Fibroblast of gingiva (primary cell): Measurements from ENCODE around the gene AMOTL1.
A peak's percentile ranks its signal among the peaks of the same experiment; 100 is the strongest.
"Not testable (repeated sequence)": the region's sequence is repeated elsewhere in the genome, so short reads cannot be mapped to it uniquely, and the experiment has no call there.

Experiments used
- DNase-seq: peaks from one replicate; pipeline ENCODE4 v3.0.0-alpha.2; 2011; ENCODE audit warnings: low read depth

AMOTL1 gene

DNA sequence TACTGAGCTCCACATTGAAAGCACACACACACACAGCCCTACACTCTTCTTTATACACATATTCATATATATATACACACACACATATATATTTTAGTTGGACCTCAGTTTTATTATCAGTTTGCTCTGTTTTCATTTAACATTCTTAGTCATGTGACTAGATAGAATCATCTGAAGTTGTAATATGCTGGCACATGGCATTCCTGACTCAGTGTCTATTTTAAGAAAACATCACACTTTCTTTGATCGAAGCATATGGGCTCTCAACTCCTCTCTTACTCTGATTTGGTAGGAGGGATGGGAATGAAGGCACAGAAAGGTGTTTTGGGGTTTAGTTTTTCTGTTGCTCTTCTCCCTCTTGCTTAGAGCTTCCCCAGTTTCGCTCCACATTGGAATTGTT lies 24.8 kb downstream of the AMOTL1 start:
- DNase-seq, result no peak

DNA sequence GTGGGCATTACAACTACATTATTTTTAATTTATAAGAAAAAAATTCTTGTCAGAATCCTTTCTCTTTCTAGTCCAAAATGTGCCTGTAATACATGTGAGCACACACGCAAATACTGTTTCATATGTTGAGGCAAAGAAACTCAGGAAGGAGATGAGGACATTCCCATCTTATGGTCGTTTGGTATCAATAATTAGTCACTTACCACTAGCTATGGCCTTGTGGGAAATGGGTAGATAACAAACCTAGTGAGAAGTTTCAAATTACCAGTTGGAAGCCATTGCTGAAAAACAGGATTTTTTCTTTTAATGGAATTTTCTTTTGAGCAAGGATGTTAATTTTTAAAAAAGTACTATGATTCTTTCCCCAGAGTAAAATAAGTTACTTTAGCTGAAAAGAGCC lies 25.7 kb downstream of the AMOTL1 start:
- DNase-seq, result no peak

- peak; percentile 94 for DNase-seq
These were observed 26.4 kb downstream of the AMOTL1 start for GRCh38 chr11:94794287-94795168.

- DNase-seq, result no peak
These were observed 27.5 kb downstream of the AMOTL1 start for GRCh38 chr11:94795476-94796189.

DNA sequence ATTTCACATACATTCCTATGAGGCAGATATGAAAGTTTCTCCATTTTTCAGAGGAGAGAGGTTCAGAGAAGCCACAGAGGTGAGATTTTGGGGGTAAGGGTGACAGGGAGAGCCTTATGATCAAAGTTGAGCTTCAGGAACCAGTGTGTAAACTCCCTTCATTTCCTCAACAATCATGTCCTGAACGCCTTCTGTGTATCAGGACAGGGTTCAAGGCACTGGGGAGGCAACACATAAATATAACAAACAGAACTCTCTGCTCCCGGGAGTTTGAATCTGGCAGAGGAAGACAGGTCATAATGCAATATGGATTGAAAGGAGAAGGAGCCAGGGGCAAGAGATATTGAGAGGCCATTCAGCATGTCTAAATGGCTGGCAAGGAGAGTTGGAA lies 28.0 kb downstream of the AMOTL1 start:
- DNase-seq, result no peak

GRCh38 chr11:94796863-94797262 lies 28.7 kb downstream of the AMOTL1 start:
- no peak for DNase-seq

DNA sequence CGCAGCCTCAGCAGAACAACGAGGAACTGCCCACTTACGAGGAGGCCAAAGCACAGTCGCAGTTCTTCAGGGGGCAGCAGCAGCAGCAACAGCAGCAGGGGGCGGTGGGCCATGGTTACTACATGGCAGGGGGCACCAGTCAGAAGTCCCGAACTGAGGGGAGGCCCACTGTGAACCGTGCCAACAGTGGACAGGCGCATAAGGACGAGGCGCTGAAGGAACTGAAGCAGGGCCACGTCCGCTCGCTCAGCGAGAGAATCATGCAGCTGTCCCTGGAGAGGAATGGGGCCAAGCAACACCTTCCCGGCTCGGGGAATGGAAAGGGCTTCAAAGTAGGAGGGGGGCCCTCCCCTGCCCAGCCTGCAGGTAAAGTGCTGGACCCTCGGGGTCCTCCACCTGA lies 31.6 kb downstream of the AMOTL1 start:
- no peak for DNase-seq

- peak; percentile 81 for DNase-seq
These were observed 32.3 kb downstream of the AMOTL1 start for GRCh38 chr11:94800414-94800813.

GRCh38 chr11:94801866-94802460 lies 33.8 kb downstream of the AMOTL1 start:
- peak; percentile 63 for DNase-seq

DNA sequence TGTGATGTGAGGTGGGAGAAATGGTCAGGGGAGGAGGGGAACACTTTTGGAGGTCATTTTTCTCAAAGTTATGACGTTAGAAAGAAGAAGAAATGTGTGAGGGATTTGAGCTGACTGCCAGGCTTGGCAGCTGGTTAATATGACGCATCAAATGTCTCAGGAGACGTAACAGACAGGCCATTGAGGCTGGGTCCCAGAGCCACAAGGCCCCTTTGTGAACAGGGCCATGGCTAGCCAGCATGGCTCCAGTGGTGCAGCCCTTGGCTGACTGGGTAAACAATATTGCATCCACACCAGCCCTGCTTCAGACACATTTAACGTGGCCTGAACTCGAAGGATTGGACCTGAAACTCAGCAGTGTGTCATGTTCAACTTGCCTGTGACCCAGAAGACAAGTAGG lies 34.3 kb downstream of the AMOTL1 start:
- no peak for DNase-seq

DNA sequence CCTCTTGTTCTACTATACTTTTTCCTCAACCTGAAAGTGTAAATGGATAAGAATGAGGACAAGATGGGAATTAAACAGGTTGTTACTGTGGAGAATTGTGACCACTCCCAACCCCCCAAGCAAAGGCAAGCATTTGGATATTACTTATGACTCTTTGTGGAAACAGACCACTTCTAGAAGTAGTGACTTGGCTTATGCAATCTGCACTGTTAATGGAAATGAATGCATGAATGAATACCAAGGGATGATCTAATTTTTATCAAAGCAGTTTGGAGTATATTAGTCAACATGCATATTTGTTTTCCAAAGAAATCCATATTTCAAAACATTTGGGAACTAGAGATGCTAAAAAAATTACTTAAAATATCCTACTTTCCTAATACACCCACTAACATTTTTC lies 35.3 kb downstream of the AMOTL1 start:
- DNase-seq, result peak; percentile 62

GRCh38 chr11:94804874-94805273 lies 36.7 kb downstream of the AMOTL1 start:
- no peak for DNase-seq

DNA sequence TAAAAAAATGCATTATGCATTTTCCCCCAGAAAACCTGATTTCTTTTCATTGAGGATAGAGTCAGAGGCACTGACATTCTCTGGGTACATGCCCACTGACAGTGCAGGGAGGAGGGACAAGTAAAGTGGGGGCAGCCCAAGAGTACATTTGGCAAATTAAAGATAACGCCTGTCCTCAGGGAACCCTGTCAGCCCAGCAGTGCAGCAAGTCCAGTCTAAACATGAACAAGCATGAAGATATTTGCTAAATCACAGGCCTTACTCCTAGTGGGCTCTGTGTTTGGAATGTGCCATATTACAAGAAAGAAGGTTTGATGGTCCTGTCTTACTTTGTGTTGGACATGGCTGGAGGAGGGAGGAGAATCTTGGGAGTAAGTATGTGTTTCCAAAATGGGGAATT lies 37.9 kb downstream of the AMOTL1 start:
- DNase-seq, result no peak

GRCh38 chr11:94806419-94806818 lies 38.3 kb downstream of the AMOTL1 start:
- DNase-seq, result no peak

DNA sequence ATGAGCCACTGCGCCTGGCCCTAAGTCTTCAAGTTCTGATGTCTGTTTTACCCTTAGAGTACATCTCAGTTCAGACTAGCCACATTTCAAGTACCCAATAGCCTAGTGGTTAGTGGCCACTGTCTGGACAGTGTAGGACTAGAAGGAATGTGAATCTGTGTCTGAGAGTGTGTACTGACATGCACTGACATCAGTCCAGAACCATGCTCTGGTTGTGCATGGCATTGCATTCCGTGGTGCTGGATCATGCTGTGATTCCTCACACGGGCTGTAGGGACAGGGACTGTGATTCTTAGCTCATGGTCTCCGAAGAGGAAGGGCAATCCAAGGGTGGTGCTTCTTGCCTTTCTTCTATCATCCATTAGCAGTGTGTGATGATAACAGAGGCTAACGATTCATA lies 41.1 kb downstream of the AMOTL1 start:
- no peak for DNase-seq

- DNase-seq, result not testable (repeated sequence)
These were observed 44.9 kb downstream of the AMOTL1 start for GRCh38 chr11:94812724-94813720.

GRCh38 chr11:94814272-94814976 lies 46.3 kb downstream of the AMOTL1 start:
- DNase-seq, result no peak

DNA sequence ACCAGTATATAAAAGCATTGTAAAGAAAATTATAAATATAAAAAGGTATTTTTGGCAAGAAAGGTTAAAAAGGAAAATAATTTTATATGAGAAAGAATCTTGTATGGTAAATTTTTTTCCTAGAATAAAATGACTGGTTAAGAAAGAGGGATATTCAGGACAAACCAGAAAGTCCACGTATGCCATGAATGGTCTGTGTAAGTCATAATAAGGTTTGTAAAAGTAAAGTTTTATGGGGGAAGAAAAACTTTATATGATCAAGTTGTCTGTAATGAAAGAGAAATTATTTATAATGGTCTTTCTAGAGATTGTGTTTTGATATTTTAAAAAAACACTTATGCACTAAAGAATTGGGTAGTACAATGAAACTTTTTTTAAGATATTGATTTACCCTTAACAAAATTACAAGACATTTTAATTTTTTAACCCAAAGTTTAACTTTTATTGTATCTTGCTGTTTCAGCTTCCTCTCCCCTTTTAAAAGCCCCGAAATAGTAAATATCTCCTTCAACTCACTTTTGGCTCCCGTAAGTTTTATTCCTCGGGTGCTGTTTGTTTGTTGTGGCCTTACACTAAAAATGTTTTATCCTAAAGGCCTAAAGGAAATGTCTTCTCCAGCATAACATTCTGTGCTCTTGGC lies 47.7 kb downstream of the AMOTL1 start:
- no peak for DNase-seq

GRCh38 chr11:94820480-94820879 lies 52.3 kb downstream of the AMOTL1 start:
- DNase-seq, result no peak

DNA sequence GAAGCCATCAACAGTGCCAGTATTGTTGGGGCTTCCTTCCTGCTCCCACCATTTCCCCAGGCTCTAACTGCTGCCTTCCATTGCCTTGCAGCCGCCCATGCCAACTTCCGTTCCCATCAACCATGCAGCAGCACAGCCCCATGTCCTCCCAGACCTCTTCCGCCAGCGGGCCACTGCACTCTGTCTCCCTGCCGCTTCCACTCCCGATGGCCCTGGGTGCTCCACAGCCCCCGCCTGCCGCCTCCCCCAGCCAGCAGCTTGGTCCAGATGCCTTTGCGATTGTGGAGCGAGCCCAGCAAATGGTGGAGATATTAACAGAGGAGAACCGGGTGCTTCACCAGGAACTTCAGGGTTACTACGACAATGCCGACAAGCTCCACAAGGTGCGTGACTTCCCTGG lies 53.3 kb downstream of the AMOTL1 start:
- no peak for DNase-seq

GRCh38 chr11:94822080-94822479 lies 53.9 kb downstream of the AMOTL1 start:
- no peak for DNase-seq
